ENCODE data around the gene HS1BP3. TPM values are rescaled to one million over a fixed set of nuclear protein-coding genes. Genes with fewer than 3 reads are reported as not detected.

Gene HS1BP3
- total RNA-seq, 3 donors from 2014 or later: 19.0 to 31.8 (median 25.9) TPM

GRCh38 chr2:20583425-20583881 is 67.4 kb downstream of the HS1BP3 start:
- intact Hi-C loops (cut with DNase I; ENCODE audit: low total_unique reads): no loop called here
- DNase-seq (ENCODE audit: low spot score in 2 of 2): no peak
- H3K27ac ChIP-seq: peak overlapping the region; percentile 86 to 93
- peaks cover 0 to 6% of the 10 kb centered on the region in 2 donors for H3K9me3 ChIP-seq
- H3K4me3 ChIP-seq: no peak overlapping the region
- no peaks in the 10 kb centered on the region for H3K27me3 ChIP-seq
- TF ChIP-seq, protein P1, sequence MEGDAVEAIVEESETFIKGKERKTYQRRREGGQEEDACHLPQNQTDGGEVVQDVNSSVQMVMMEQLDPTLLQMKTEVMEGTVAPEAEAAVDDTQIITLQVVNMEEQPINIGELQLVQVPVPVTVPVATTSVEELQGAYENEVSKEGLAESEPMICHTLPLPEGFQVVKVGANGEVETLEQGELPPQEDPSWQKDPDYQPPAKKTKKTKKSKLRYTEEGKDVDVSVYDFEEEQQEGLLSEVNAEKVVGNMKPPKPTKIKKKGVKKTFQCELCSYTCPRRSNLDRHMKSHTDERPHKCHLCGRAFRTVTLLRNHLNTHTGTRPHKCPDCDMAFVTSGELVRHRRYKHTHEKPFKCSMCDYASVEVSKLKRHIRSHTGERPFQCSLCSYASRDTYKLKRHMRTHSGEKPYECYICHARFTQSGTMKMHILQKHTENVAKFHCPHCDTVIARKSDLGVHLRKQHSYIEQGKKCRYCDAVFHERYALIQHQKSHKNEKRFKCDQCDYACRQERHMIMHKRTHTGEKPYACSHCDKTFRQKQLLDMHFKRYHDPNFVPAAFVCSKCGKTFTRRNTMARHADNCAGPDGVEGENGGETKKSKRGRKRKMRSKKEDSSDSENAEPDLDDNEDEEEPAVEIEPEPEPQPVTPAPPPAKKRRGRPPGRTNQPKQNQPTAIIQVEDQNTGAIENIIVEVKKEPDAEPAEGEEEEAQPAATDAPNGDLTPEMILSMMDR (IDR thresholded peaks at IDR 0.05): no peak
- TF ChIP-seq POLR2A (IDR thresholded peaks at IDR 0.05): no peak
- H3K36me3 ChIP-seq: no peaks in the 10 kb centered on the region
- peaks cover 8 to 12% of the 10 kb centered on the region in 2 donors for H3K4me1 ChIP-seq

- Histone ChIP-seq H3K9me3 (peaks cover 0 to 6% of the 10 kb centered on the region in 2 donors), H3K27ac (peak overlapping the region; percentile 86 to 93), H3K4me3 (no peak overlapping the region), H3K36me3 (no peaks in the 10 kb centered on the region), H3K27me3 (no peaks in the 10 kb centered on the region), H3K4me1 (peaks cover 15 to 19% of the 10 kb centered on the region in 2 donors)
- no peak for DNase-seq (ENCODE audit: low spot score in 2 of 2)
- intact Hi-C loops (cut with DNase I; ENCODE audit: low total_unique reads): no loop called here
- TF ChIP-seq POLR2AphosphoS5 (IDR thresholded peaks at IDR 0.05) (peak in 1 of 3 donors; percentile 16), POLR2A (IDR thresholded peaks at IDR 0.05) (no peak)
Observed at GRCh38 chr2:20582600-20583221, 68.2 kb downstream of the HS1BP3 start.

GRCh38 chr2:20580690-20581437 is 70.0 kb downstream of the HS1BP3 start:
- Histone ChIP-seq H3K4me3 (no peak overlapping the region), H3K9me3 (peaks cover 0 to 6% of the 10 kb centered on the region in 2 donors), H3K36me3 (no peaks in the 10 kb centered on the region), H3K27ac (peak overlapping the region; percentile 43 to 93), H3K27me3 (no peaks in the 10 kb centered on the region), H3K4me1 (peaks cover 16 to 23% of the 10 kb centered on the region in 2 donors)
- no peak for DNase-seq (ENCODE audit: low spot score in 2 of 2)
- TF ChIP-seq, protein P1 (IDR thresholded peaks at IDR 0.05): no peak
- TF ChIP-seq POLR2A (IDR thresholded peaks at IDR 0.05) (no peak), POLR2AphosphoS5 (IDR thresholded peaks at IDR 0.05) (no peak)
- intact Hi-C loops (cut with DNase I; ENCODE audit: low total_unique reads): no loop called here

- intact Hi-C loops (cut with DNase I; ENCODE audit: low total_unique reads): no loop called here
- DNase-seq (ENCODE audit: low spot score in 2 of 2): no peak
- H3K27ac ChIP-seq: peak overlapping the region; percentile 93 to 96
- no peak overlapping the region for H3K4me3 ChIP-seq
- H3K27me3 ChIP-seq: no peaks in the 10 kb centered on the region
- TF ChIP-seq, protein P1 (IDR thresholded peaks at IDR 0.05): no peak
- no peak for TF ChIP-seq POLR2A (IDR thresholded peaks at IDR 0.05)
- no peak for TF ChIP-seq POLR2AphosphoS5 (IDR thresholded peaks at IDR 0.05)
- peaks cover 16 to 23% of the 10 kb centered on the region in 2 donors for H3K4me1 ChIP-seq
- H3K9me3 ChIP-seq: peaks cover 0 to 6% of the 10 kb centered on the region in 2 donors
- no peaks in the 10 kb centered on the region for H3K36me3 ChIP-seq
Observed at GRCh38 chr2:20579866-20580265, 71.0 kb downstream of the HS1BP3 start.

DNA sequence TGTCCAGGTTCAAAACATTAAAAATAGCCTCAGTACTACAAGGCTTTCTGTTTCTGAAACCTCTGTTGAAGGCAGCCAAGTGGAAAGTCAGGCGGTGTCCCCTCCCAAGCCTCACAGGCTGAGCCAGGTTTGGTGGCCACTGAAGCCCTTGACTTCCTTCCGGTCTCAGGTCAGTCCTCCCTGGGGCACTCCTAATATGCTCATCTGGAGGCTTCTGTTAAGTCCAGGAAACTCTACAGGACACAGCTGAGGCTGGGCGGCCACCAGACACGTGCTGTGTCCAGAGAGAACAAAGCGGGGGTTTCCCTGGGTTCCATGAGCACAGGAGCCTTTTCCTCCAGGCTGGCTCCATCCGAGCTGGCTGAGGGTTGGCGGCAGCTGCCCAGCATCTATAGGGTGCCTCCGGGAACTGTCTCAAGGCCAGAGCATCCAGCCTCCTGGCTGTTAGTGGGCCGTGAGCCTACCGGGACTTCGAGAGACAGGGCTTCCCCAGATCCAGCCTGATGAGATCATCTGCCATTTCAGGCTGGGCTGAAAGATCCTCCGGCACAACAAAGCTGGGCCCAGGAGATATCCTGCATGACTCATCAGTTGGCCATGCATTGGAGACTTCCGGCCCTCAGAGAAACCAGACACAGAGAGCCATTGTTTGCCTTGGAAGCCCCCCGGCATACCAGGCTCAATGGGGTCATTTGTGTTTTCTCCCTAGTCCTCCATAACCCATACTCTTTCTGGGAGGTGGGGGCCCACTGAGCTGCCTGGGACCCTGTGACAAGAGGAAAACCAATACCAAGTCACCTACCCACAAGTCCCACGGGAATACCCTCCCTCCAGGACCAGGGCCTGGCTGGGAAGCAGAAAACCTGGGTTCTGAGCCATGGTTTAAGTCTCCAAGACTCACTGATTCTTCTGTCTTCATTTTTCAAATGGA is 71.7 kb downstream of the HS1BP3 start:
- intact Hi-C loops (cut with DNase I; ENCODE audit: low total_unique reads): no loop called here
- Histone ChIP-seq H3K9me3 (peaks cover 0 to 6% of the 10 kb centered on the region in 2 donors), H3K4me1 (peaks cover 21 to 28% of the 10 kb centered on the region in 2 donors)

More for the DNA sequence above, 71.7 kb downstream of the HS1BP3 start:
- TF ChIP-seq POLR2A (IDR thresholded peaks at IDR 0.05) (no peak), POLR2AphosphoS5 (IDR thresholded peaks at IDR 0.05) (peak; percentile 42 to 70 (median 66))
- TF ChIP-seq, protein P1 (IDR thresholded peaks at IDR 0.05): no peak
- DNase-seq (ENCODE audit: low spot score in 2 of 2): peak; percentile 74 to 89
- H3K36me3 ChIP-seq: no peaks in the 10 kb centered on the region
- no peaks in the 10 kb centered on the region for H3K27me3 ChIP-seq
- H3K27ac ChIP-seq: peak overlapping the region; percentile 93 to 96
- no peak overlapping the region for H3K4me3 ChIP-seq
